Skin of body (tissue), 2 donors: ENCODE results near the gene AKAP13. TPM values are rescaled to one million over a fixed set of nuclear protein-coding genes. Genes with fewer than 3 reads are reported as not detected.

Experiments
- DNase-seq: peaks from one replicate; lab custom pipeline; 2025; lab: John Stamatoyannopoulos, UW
- total RNA-seq: library from RNA; depleted of rRNA; stranded (reverse); fragments of >200 nt; gene quantifications from one replicate; pipeline ENCODE4 v1.2.3, GENCODE V29; 2014

AKAP13 gene
- total RNA-seq, 1 donor from 2014 or later, result 160 TPM

GRCh38 chr15:85382942-85383341 is 2.5 kb downstream of the AKAP13 start:
- no peak for DNase-seq

- no peak for DNase-seq
These were observed 3.2 kb downstream of the AKAP13 start for GRCh38 chr15:85383470-85384148.

GRCh38 chr15:85386261-85386660 is 5.9 kb downstream of the AKAP13 start:
- DNase-seq, result no peak

- no peak for DNase-seq
These were observed 8.3 kb downstream of the AKAP13 start for GRCh38 chr15:85388566-85389305.

- DNase-seq, result no peak
These were observed 8.9 kb downstream of the AKAP13 start for GRCh38 chr15:85389306-85389650.

- no peak for DNase-seq
These were observed 9.4 kb downstream of the AKAP13 start for GRCh38 chr15:85389772-85390171.

- no peak for DNase-seq
These were observed 12.8 kb downstream of the AKAP13 start for GRCh38 chr15:85393210-85393609.

- DNase-seq, result no peak
These were observed 14.3 kb downstream of the AKAP13 start for GRCh38 chr15:85394554-85395333.

- no peak for DNase-seq
These were observed 16.2 kb downstream of the AKAP13 start for GRCh38 chr15:85396554-85396953.

- no peak for DNase-seq
These were observed 16.7 kb downstream of the AKAP13 start for GRCh38 chr15:85397151-85397550.

GRCh38 chr15:85397926-85398325 is 17.5 kb downstream of the AKAP13 start:
- DNase-seq, result no peak

GRCh38 chr15:85398822-85399221 is 18.4 kb downstream of the AKAP13 start:
- DNase-seq, result no peak

GRCh38 chr15:85399627-85400026 is 19.2 kb downstream of the AKAP13 start:
- no peak for DNase-seq

- no peak for DNase-seq
These were observed 20.2 kb downstream of the AKAP13 start for GRCh38 chr15:85400606-85401005.

- DNase-seq, result no peak
These were observed 20.8 kb downstream of the AKAP13 start for GRCh38 chr15:85401108-85401774.

- DNase-seq, result no peak
These were observed 21.9 kb downstream of the AKAP13 start for GRCh38 chr15:85402195-85402881.

GRCh38 chr15:85403745-85404144 is 23.3 kb downstream of the AKAP13 start:
- DNase-seq, result no peak

GRCh38 chr15:85404176-85404917 is 23.9 kb downstream of the AKAP13 start:
- no peak for DNase-seq

- no peak for DNase-seq
These were observed 24.8 kb downstream of the AKAP13 start for GRCh38 chr15:85404918-85405866.
